Glomerular visceral epithelial cell (primary cell): Measurements from ENCODE around the gene ILK.

Source experiments
- DNase-seq: peaks from one replicate; pipeline ENCODE4 v3.0.0-alpha.2; 2016; ENCODE audit errors: extremely low spot score

The ILK gene

DNA sequence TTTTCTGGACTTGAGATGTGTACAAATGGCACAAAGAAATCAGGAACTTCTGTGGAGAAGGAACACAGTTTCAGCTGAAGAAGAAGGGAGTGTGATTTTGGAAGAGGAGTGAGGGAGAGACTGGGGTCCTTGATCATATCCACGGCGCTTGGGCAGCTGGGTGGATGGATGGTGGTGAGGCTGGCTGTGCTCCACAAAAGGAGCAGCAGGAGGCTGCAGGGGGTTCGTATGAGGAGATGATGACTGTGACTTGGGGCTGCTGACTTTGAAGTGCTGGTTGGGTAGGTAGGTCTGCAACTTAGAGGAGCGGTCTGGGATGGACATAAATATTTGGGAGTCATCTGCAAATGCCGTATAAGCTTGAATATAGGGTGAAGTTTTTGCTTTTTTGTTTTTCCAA lies 53.4 kb downstream of the ILK start:
- no peak for DNase-seq

DNA sequence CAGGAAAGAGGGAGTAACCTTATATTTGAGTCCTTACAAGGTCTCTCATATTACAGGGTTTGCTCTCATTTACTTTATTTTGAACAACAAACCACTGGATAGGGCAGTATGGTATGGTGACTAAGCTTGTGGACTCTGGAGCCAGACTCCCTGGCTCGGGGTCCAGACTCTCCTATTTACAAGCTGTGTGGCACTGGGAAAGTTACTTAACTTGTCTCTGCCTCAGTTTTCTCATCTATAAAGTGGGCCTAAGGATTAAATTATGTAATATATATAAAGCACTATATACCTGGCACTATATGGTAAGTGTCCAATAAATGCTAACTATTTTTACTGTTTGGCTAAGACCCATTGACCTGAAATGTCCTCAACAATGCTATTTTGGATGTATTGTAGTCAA lies 53.8 kb downstream of the ILK start:
- no peak for DNase-seq

DNA sequence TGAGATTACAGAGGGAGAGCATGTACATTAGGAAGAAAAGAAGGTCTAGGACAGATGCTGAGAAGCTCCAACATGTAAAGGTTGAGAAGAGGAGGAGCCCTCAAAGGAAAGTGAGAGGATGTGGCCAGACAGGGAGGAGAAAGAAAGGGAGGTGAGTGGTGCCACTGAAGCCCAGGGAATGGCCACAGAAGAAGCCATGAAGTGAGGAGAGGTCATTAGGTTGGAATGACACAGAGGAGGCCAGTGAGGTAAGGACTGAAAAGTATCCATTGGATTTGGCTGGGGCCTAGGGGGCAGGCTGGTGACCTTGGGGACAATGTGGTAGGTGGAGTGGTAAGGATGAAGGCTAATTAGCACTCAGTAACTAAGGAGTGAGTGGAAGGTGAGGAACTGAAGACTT lies 55.1 kb downstream of the ILK start:
- DNase-seq: no peak
